ENCODE data around the gene ROBO3.

ROBO3 gene

GRCh38 chr11:124928942-124929665 is 63.9 kb downstream of the ROBO3 start:
- no peak for DNase-seq

DNA sequence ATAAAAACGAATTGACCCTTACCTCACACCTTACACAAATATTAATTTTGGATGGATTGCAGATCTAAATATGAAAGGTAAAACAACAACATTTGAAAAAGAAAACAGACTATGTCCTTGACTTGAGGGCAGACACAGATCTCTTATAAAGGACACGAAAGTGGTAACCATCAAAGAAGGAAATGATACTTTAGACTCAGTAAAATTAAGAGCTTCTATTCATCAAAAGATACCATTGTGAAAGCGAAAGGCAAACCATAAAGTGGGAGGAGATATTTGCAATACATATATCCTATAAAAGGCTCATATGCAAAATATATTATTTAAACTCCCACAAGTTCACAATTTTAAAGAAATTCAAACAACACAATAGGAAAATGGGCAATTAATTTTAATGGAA is 65.6 kb downstream of the ROBO3 start:
- DNase-seq: no peak

Measured in right hindlimb (tissue), 1 donor.